ENCODE measurements around the gene C8G. TPM values are rescaled to one million over a fixed set of nuclear protein-coding genes. Genes with fewer than 3 reads are reported as not detected.

Gene C8G
- total and polyA plus RNA-seq, 2 donors (not counting 1 experiment from before 2014, with no cell fraction given) = 1.7 to 2.8 TPM

GRCh38 chr9:136944212-136944518, 878 bp upstream of the C8G start:
- Mint-ChIP-seq H3K4me1 (peaks cover 9% of the 10 kb centered on the region), H3K4me3 (peak overlapping the region; percentile 80), H3K27me3 (no peaks in the 10 kb centered on the region), H3K9me3 (ENCODE audit: insufficient read depth) (no peaks in the 10 kb centered on the region), H3K27ac (no peak overlapping the region)
- Histone ChIP-seq H3K27ac (ENCODE audit: low read length in 2 of 2) (peak overlapping the region in 1 of 2 donors; percentile 48), H3K4me1 (ENCODE audit: control insufficient read depth in 2 of 2, insufficient read depth in 2 of 2, low read length in 2 of 2) (peaks cover 8 to 22% of the 10 kb centered on the region in 2 donors), H3K4me2 (replicated peaks; ENCODE audit: low read depth, low read length, poor library complexity, severe bottlenecking) (peak overlapping the region; percentile 81), H4K20me1 (ENCODE audit: control insufficient read depth, insufficient read depth, low read length, poor library complexity, severe bottlenecking) (peaks cover 45% of the 10 kb centered on the region), H3K27me3 (replicated peaks in 1 of 4; ENCODE audit: control extremely low read depth in 1 of 4, control insufficient read depth in 3 of 4, insufficient read depth in 4 of 4, low read length in 3 of 4) (no peaks in the 10 kb centered on the region), H3K9me3 (ENCODE audit: control extremely low read depth in 1 of 3, control insufficient read depth in 2 of 3, insufficient read depth in 1 of 3, low read length in 2 of 3) (no peaks in the 10 kb centered on the region), H3K36me3 (replicated peaks in 1 of 2; ENCODE audit: control extremely low read depth in 1 of 2, control insufficient read depth in 1 of 2, extremely low read depth in 1 of 2, insufficient read depth in 2 of 2, low read length in 1 of 2) (peaks cover 2 to 36% of the 10 kb centered on the region in 2 experiments), H2AFZ (ENCODE audit: insufficient read depth, low read depth, low read length, poor library complexity, severe bottlenecking) (peak overlapping the region; percentile 60), H3K4me3 (ENCODE audit: control extremely low read depth in 1 of 5, extremely low read depth in 1 of 5, insufficient read depth in 1 of 5, low read depth in 2 of 5, low read length in 4 of 5) (peak overlapping the region; percentile 47 to 72 (median 63)), H3K9ac (ENCODE audit: low read length) (peak overlapping the region; percentile 69), H3K79me2 (ENCODE audit: control insufficient read depth, insufficient read depth, low read length) (peaks cover 22% of the 10 kb centered on the region)
- intact Hi-C loops (cut with micrococcal nuclease) = loop anchor here (1.0 to 2.0 kb wide), 6 partner anchors 42 to 153 kb away; partner anchors contain the start of genes PAXX, PHPT1, TMEM141 and TRAF2
- POLR2A ChIA-PET = interaction anchor here (0.6 to 1.0 kb wide), 2 partner anchors 46 to 66 kb away, joined by 3 read pairs; no protein-coding TSS in a partner anchor
- ATAC-seq (ENCODE audit: low read depth) (peak; percentile 48), DNase-seq (no peak)
- under 1% methylated on average over 45 of the region's 45 CpGs for WGBS (ENCODE audit: insufficient coverage)
- TF ChIP-seq CTCF (IDR thresholded peaks at IDR 0.05) (no peak), EZH2 (IDR thresholded peaks at IDR 0.05; ENCODE audit: borderline replicate concordance, insufficient read depth, low read depth, low read length, poor library complexity, severe bottlenecking) (no peak)
- CTCF ChIA-PET = interaction anchor here (1.0 to 2.4 kb wide), 6 partner anchors 48 to 102 kb away, joined by 3 to 10 read pairs (median 6); partner anchors contain the start of genes AJM1 and PAXX

Data from B cell (primary cell).